HCT116 (cell line): ENCODE data around the gene CLPTM1L. TPM values are rescaled to one million over a fixed set of nuclear protein-coding genes. Genes with fewer than 3 reads are reported as not detected.

Experiments
- ATAC-seq: fragments of 200-7000 bp; cut with Tn5 transposase; 2 replicates; pipeline ENCODE4 v1.9.1; 2020; ENCODE audit warnings: mild to moderate bottlenecking, moderate library complexity
- BruUV-seq: library from RNA; stranded (reverse); fragments of 400-500 nt; replicated peaks from 2 replicates; lab custom pipeline; 2021; lab: Mats Ljungman, UMichigan
- CTCF ChIA-PET: fragments of 300-600 bp; sonication (Branson Sonifier 250); formaldehyde crosslinking; loops from one replicate; lab custom pipeline; 2021; ENCODE audit warnings: antibody characterized with exemption; lab: Charles Lee
- POLR2A ChIA-PET: fragments of 300-600, 350-600 bp; sonication (Branson Sonifier 250); formaldehyde crosslinking; loops from one replicate; lab custom pipeline; 2021; ENCODE audit warnings: antibody characterized with exemption; lab: Charles Lee
- RAD21 ChIA-PET, 2 experiments: fragments of 300-600 bp; sonication (Branson Sonifier 250); formaldehyde crosslinking; loops; one replicate each; lab custom pipeline; 2023; ENCODE audit warnings: low total read pairs in 2 of 2; ENCODE audit not compliant: uncharacterized antibody in 2 of 2, unreplicated experiment in 2 of 2, low non-redundant PET in 1 of 2; lab: Charles Lee
- DNase-seq: peaks from one replicate; pipeline ENCODE4 v3.0.0-alpha.2; 2010; ENCODE audit warnings: low read depth, low spot score
- H2AFZ ChIP-seq: fragments of 200-600 bp; shearing (Covaris generic), sonication (generic); 2 replicates; pipeline ENCODE4 v1.6.1; 2017; ENCODE audit warnings: low read depth, mixed run types, mixed read lengths, antibody characterized with exemption, low read length; ENCODE audit not compliant: poor library complexity, severe bottlenecking
- H3K27ac ChIP-seq: 2 replicates; pipeline ENCODE4 v1.5.1; 2012; ENCODE audit warnings: low read depth, low read length
- H3K27me3 ChIP-seq: fragments of 200-600 bp; sonication (generic); 2 replicates; pipeline ENCODE4 v1.6.1; 2016; ENCODE audit warnings: mixed run types, low read length, mixed read lengths; ENCODE audit not compliant: insufficient read depth
- H3K36me3 ChIP-seq, 2 experiments: fragments of 200-500 bp in 1 of 2; fragments of 200-600 bp in 1 of 2; sonication (Bioruptor generic) in 1 of 2; sonication (generic) in 1 of 2; 2 replicates each; pipeline versions ENCODE4 v1.5.1 to v1.6.1; 2014 to 2016; ENCODE audit warnings: low read length in 2 of 2, inconsistent platforms in 1 of 2, mixed read lengths in 1 of 2, mixed run types in 1 of 2; ENCODE audit not compliant: insufficient read depth in 2 of 2, control insufficient read depth in 1 of 2
- H3K4me1 ChIP-seq, 2 experiments: fragments of 200-600 bp in 1 of 2; sonication (generic) in 1 of 2; 2 replicates each; pipeline versions ENCODE4 v1.5.1 to v1.6.1; 2012 to 2017; ENCODE audit warnings: low read length in 2 of 2, inconsistent platforms in 1 of 2, mild to moderate bottlenecking in 1 of 2, mixed read lengths in 1 of 2, mixed run types in 1 of 2, moderate library complexity in 1 of 2; ENCODE audit not compliant: insufficient read depth in 2 of 2, control insufficient read depth in 1 of 2
- H3K4me2 ChIP-seq: fragments of 200-600 bp; sonication (generic); 2 replicates; pipeline ENCODE4 v1.6.1; 2017; ENCODE audit warnings: mixed run types, low read length, mixed read lengths
- H3K4me3 ChIP-seq, 2 experiments: fragments of 200-600 bp in 1 of 2; sonication (generic) in 1 of 2; replicated peaks in 1 of 2; 2 replicates each; pipeline ENCODE4 v1.5.1; 2011 to 2016; ENCODE audit warnings: low read length in 2 of 2, control low read depth in 1 of 2, low read depth in 1 of 2, mild to moderate bottlenecking in 1 of 2, mixed read lengths in 1 of 2, mixed run types in 1 of 2
- H3K79me2 ChIP-seq: fragments of 200-600 bp; sonication (generic); 2 replicates; pipeline ENCODE4 v1.6.1; 2017; ENCODE audit warnings: mild to moderate bottlenecking, mixed run types, low read length, moderate library complexity, mixed read lengths; ENCODE audit not compliant: insufficient read depth
- H3K9ac ChIP-seq: fragments of 200-600 bp; sonication (generic); 2 replicates; pipeline ENCODE4 v1.6.1; 2016; ENCODE audit warnings: low read length, mixed read lengths
- H3K9me2 ChIP-seq: fragments of 200-600 bp; sonication (generic), shearing (Covaris generic); 2 replicates; pipeline ENCODE4 v1.6.1; 2017; ENCODE audit warnings: mixed run types, mild to moderate bottlenecking, moderate library complexity; ENCODE audit not compliant: insufficient read depth
- H3K9me3 ChIP-seq, 2 experiments: fragments of 200-500 bp in 1 of 2; fragments of 200-600 bp in 1 of 2; sonication (Bioruptor generic) in 1 of 2; sonication (generic) in 1 of 2; 2 replicates each; pipeline ENCODE4 v1.6.1; 2014 to 2017; ENCODE audit warnings: low read length in 2 of 2, mixed read lengths in 2 of 2, inconsistent platforms in 1 of 2, low read depth in 1 of 2, mild to moderate bottlenecking in 1 of 2, mixed run types in 1 of 2, moderate library complexity in 1 of 2; ENCODE audit not compliant: control insufficient read depth in 1 of 2, insufficient read depth in 1 of 2
- H4K20me1 ChIP-seq: fragments of 200-600 bp; sonication (generic), shearing (Covaris generic); 2 replicates; pipeline ENCODE4 v1.6.1; 2017; ENCODE audit warnings: mixed run types, mild to moderate bottlenecking, moderate library complexity; ENCODE audit not compliant: insufficient read depth
- CBX3 ChIP-seq: IDR thresholded peaks from 2 replicates; pipeline ENCODE4 v1.6.1; 2012; ENCODE audit warnings: low read depth
- CEBPB ChIP-seq: IDR thresholded peaks from 2 replicates; pipeline ENCODE4 v1.6.1; 2012; ENCODE audit warnings: low read depth
- EGR1 ChIP-seq: IDR thresholded peaks from 2 replicates; pipeline ENCODE4 v1.6.1; 2012; ENCODE audit warnings: low read depth
- EZH2 ChIP-seq: fragments of 200-600 bp; sonication (generic); IDR thresholded peaks from 2 replicates; pipeline ENCODE4 v1.6.1; 2017; ENCODE audit warnings: antibody characterized with exemption, mixed run types
- EZH2phosphoT487 ChIP-seq: fragments of 200-600 bp; IDR thresholded peaks from 2 replicates; pipeline ENCODE4 v1.6.1; 2018; ENCODE audit warnings: antibody characterized with exemption, borderline replicate concordance
- FOSL1 ChIP-seq: IDR thresholded peaks from 2 replicates; pipeline ENCODE4 v1.6.1; 2012; ENCODE audit warnings: low read depth
- JUND ChIP-seq: IDR thresholded peaks from 2 replicates; pipeline ENCODE4 v1.6.1; 2012
- POLR2A ChIP-seq: IDR thresholded peaks from 2 replicates; pipeline ENCODE4 v1.7.0; 2011; ENCODE audit warnings: borderline replicate concordance; ENCODE audit not compliant: insufficient read depth, insufficient read length; ENCODE audit errors: extremely low read depth
- RAD21 ChIP-seq: IDR thresholded peaks from 2 replicates; pipeline ENCODE4 v1.6.1; 2012; ENCODE audit warnings: low read depth, mild to moderate bottlenecking
- SIN3A ChIP-seq: IDR thresholded peaks from 2 replicates; pipeline ENCODE4 v1.6.1; 2012; ENCODE audit warnings: low read depth
- SP1 ChIP-seq: IDR thresholded peaks from 2 replicates; pipeline ENCODE4 v1.6.1; 2012; ENCODE audit warnings: low read depth
- SRF ChIP-seq: IDR thresholded peaks from 2 replicates; pipeline ENCODE4 v1.6.1; 2012; ENCODE audit warnings: low read depth
- TCF7L2 ChIP-seq: IDR thresholded peaks from 2 replicates; pipeline ENCODE4 v1.7.0; 2011; ENCODE audit warnings: borderline replicate concordance, inconsistent platforms; ENCODE audit not compliant: insufficient read depth, insufficient read length; ENCODE audit errors: extremely low read depth
- YY1 ChIP-seq: IDR thresholded peaks from 2 replicates; pipeline ENCODE4 v1.6.1; 2011; ENCODE audit warnings: low read length, low read depth, moderate library complexity, mild to moderate bottlenecking; ENCODE audit not compliant: insufficient replicate concordance; ENCODE audit errors: extremely low read depth
- ZFX ChIP-seq: fragments of 450-650 bp; IDR thresholded peaks from 2 replicates; pipeline ENCODE4 v1.6.1; 2017
- ZNF274 ChIP-seq: fragments of 200-500 bp; sonication (Bioruptor generic); IDR thresholded peaks from 2 replicates; pipeline ENCODE4 v1.6.1; 2014; ENCODE audit warnings: mild to moderate bottlenecking, low read depth, low read length, inconsistent platforms
- intact Hi-C: fragments of 100-400 bp; cut with micrococcal nuclease; formaldehyde crosslinking; loops from 2 replicates; pipeline ENCODE4 v1.10.0; 2022
- total RNA-seq: library from RNA; stranded (reverse); gene quantifications from one replicate; pipeline ENCODE4 v1.2.1, GENCODE V29; 2021; ENCODE audit not compliant: unreplicated experiment
- TF ChIP-seq, protein P1 (sequence below), 3 experiments: fragments of 200-600 bp in 1 of 3; sonication (generic) in 1 of 3; IDR thresholded peaks in 2 of 3; conservative IDR thresholded peaks in 1 of 3; 2 replicates each; pipeline ENCODE4 v1.5.1; 2012 to 2017; ENCODE audit warnings: low read depth in 2 of 3, low read length in 2 of 3, antibody characterized with exemption in 1 of 3, borderline replicate concordance in 1 of 3, control low read depth in 1 of 3, mild to moderate bottlenecking in 1 of 3, mixed read lengths in 1 of 3, mixed run types in 1 of 3, moderate library complexity in 1 of 3; ENCODE audit not compliant: insufficient read depth in 1 of 3
- TF ChIP-seq, protein P2 (sequence below): IDR thresholded peaks from 2 replicates; pipeline ENCODE4 v1.6.1; 2011; ENCODE audit warnings: mild to moderate bottlenecking, low read length, moderate library complexity; ENCODE audit not compliant: insufficient replicate concordance; ENCODE audit errors: extremely low read depth
- TF ChIP-seq, protein P3 (sequence below): IDR thresholded peaks from 2 replicates; pipeline ENCODE4 v1.6.1; 2012
- TF ChIP-seq, protein P4 (sequence below): IDR thresholded peaks from 2 replicates; pipeline ENCODE4 v1.6.1; 2012; ENCODE audit warnings: low read depth

CLPTM1L gene
- total RNA-seq, 1 experiment from 2014 or later, result 98.4 TPM

DNA sequence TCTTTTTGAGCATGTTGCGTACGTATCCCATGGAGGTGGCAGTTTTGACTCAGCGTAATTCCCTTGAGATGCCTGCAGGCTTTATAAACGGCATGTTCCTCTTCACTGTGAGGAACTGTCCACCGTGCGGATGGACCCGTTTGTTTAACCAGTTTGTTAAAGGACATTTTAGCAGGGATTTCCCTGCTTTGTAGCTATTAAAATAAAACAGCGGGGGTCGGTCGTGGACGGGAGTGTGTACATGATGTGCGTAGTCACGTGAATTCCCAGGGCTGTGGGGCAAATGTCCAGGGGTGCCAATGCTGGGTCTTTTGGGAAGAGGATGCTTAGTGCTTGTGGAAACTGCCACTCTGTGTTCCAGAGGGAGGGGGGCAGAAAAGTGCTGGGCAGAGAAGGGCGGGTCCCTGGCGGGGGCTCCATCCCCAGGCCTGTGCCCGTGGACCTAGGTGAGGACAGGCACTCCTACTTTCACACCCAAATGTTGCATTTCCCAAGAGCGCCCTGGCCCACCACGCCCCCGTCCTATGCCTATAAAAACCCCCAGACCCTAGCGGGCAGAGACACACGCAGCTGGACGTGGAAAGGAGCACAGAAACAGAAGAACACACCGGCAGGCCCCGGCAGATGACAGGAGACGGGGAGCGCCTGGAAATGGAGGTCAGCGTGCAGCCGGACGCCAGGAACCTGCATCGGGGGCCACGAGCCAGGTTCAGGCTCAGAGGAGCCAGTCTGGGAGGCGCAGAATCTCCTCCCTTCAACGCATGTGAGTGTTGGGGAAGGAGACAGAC is 46.0 kb downstream of the CLPTM1L start:
- ChIA-PET CTCF (no interaction called here), RAD21 (no interaction called here), POLR2A (no interaction called here)
- Histone ChIP-seq H3K4me1 (peaks cover 0 to 9% of the 10 kb centered on the region in 2 experiments; a peak in 1 of 4 replicates), H3K9me3 (no peaks in the 10 kb centered on the region), H3K9ac (no peak overlapping the region), H3K9me2 (no peaks in the 10 kb centered on the region), H3K4me2 (no peak overlapping the region), H3K4me3 (no peak overlapping the region), H3K27me3 (no peaks in the 10 kb centered on the region; the same call in 1 of the 2 replicates), H2AFZ (no peak overlapping the region), H4K20me1 (no peaks in the 10 kb centered on the region), H3K36me3 (no peaks in the 10 kb centered on the region), H3K79me2 (no peaks in the 10 kb centered on the region), H3K27ac (no peak overlapping the region)
- TF ChIP-seq YY1 (no peak), ZFX (no peak), EZH2phosphoT487 (no peak), EGR1 (no peak), CBX3 (no peak), EZH2 (no peak), TCF7L2 (no peak), RAD21 (no peak), ZNF274 (no peak), FOSL1 (no peak), SIN3A (no peak), POLR2A (no peak), SRF (no peak), SP1 (no peak), CEBPB (no peak), JUND (no peak)
- TF ChIP-seq, protein P1, sequence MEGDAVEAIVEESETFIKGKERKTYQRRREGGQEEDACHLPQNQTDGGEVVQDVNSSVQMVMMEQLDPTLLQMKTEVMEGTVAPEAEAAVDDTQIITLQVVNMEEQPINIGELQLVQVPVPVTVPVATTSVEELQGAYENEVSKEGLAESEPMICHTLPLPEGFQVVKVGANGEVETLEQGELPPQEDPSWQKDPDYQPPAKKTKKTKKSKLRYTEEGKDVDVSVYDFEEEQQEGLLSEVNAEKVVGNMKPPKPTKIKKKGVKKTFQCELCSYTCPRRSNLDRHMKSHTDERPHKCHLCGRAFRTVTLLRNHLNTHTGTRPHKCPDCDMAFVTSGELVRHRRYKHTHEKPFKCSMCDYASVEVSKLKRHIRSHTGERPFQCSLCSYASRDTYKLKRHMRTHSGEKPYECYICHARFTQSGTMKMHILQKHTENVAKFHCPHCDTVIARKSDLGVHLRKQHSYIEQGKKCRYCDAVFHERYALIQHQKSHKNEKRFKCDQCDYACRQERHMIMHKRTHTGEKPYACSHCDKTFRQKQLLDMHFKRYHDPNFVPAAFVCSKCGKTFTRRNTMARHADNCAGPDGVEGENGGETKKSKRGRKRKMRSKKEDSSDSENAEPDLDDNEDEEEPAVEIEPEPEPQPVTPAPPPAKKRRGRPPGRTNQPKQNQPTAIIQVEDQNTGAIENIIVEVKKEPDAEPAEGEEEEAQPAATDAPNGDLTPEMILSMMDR (IDR thresholded peaks at IDR 0.05 in 2 of 3, conservative IDR thresholded peaks at IDR 0.05 in 1 of 3; ENCODE audit: borderline replicate concordance in 1 of 3, insufficient read depth in 1 of 3, low read depth in 2 of 3, low read length in 2 of 3), result no peak
- TF ChIP-seq, protein P2, sequence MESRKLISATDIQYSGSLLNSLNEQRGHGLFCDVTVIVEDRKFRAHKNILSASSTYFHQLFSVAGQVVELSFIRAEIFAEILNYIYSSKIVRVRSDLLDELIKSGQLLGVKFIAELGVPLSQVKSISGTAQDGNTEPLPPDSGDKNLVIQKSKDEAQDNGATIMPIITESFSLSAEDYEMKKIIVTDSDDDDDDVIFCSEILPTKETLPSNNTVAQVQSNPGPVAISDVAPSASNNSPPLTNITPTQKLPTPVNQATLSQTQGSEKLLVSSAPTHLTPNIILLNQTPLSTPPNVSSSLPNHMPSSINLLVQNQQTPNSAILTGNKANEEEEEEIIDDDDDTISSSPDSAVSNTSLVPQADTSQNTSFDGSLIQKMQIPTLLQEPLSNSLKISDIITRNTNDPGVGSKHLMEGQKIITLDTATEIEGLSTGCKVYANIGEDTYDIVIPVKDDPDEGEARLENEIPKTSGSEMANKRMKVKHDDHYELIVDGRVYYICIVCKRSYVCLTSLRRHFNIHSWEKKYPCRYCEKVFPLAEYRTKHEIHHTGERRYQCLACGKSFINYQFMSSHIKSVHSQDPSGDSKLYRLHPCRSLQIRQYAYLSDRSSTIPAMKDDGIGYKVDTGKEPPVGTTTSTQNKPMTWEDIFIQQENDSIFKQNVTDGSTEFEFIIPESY, result no peak
- TF ChIP-seq, protein P3, sequence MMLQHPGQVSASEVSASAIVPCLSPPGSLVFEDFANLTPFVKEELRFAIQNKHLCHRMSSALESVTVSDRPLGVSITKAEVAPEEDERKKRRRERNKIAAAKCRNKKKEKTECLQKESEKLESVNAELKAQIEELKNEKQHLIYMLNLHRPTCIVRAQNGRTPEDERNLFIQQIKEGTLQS, result no peak
- TF ChIP-seq, protein P4, sequence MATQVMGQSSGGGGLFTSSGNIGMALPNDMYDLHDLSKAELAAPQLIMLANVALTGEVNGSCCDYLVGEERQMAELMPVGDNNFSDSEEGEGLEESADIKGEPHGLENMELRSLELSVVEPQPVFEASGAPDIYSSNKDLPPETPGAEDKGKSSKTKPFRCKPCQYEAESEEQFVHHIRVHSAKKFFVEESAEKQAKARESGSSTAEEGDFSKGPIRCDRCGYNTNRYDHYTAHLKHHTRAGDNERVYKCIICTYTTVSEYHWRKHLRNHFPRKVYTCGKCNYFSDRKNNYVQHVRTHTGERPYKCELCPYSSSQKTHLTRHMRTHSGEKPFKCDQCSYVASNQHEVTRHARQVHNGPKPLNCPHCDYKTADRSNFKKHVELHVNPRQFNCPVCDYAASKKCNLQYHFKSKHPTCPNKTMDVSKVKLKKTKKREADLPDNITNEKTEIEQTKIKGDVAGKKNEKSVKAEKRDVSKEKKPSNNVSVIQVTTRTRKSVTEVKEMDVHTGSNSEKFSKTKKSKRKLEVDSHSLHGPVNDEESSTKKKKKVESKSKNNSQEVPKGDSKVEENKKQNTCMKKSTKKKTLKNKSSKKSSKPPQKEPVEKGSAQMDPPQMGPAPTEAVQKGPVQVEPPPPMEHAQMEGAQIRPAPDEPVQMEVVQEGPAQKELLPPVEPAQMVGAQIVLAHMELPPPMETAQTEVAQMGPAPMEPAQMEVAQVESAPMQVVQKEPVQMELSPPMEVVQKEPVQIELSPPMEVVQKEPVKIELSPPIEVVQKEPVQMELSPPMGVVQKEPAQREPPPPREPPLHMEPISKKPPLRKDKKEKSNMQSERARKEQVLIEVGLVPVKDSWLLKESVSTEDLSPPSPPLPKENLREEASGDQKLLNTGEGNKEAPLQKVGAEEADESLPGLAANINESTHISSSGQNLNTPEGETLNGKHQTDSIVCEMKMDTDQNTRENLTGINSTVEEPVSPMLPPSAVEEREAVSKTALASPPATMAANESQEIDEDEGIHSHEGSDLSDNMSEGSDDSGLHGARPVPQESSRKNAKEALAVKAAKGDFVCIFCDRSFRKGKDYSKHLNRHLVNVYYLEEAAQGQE, result no peak
- DNase-seq (no peak), ATAC-seq (no peak)
- BruUV-seq, result no TSS peak
- intact Hi-C loops, result no loop called here
